GM12878 (cell line): Measurements from ENCODE around the gene PKMYT1. TPM values are rescaled to one million over a fixed set of nuclear protein-coding genes. Genes with fewer than 3 reads are reported as not detected.

Source experiments
- ATAC-seq: fragments of 200-7000 bp; cut with Tn5 transposase; 3 replicates; pipeline ENCODE4 v1.9.1; 2020; ENCODE audit warnings: mild to moderate bottlenecking, moderate library complexity
- BruUV-seq: library from RNA; stranded (reverse); fragments of 400-500 nt; replicated peaks from 2 replicates; lab custom pipeline; 2021; lab: Mats Ljungman, UMichigan
- CTCF ChIA-PET: fragments of 300-600 bp; sonication (Branson Sonifier 250); formaldehyde crosslinking; extraction: SDS; loops from one replicate; lab custom pipeline; 2021; ENCODE audit warnings: inconsistent platforms; lab: Yijun Ruan, JAX
- POLR2A ChIA-PET: fragments of 350-600 bp; formaldehyde crosslinking; extraction: SDS; loops from one replicate; lab custom pipeline; 2021; ENCODE audit warnings: inconsistent platforms; lab: Charles Lee
- RAD21 ChIA-PET: fragments of 300-600 bp; sonication (Branson Sonifier 250); formaldehyde crosslinking; loops from one replicate; lab custom pipeline; 2023; ENCODE audit warnings: antibody characterized with exemption; ENCODE audit not compliant: unreplicated experiment; lab: Charles Lee
- SMC1A ChIA-PET: fragments of 300-600 bp; sonication (Branson Sonifier 250); formaldehyde crosslinking; loops from one replicate; lab custom pipeline; 2023; ENCODE audit not compliant: unreplicated experiment, uncharacterized antibody; lab: Charles Lee
- DNase-seq: peaks from one replicate; pipeline ENCODE4 v3.0.0-alpha.2; 2011; ENCODE audit warnings: low read depth, low spot score
- FAIRE-seq: peaks from 3 replicates; lab custom pipeline; 2011; peaks lifted over from hg19 to GRCh38; lab: Jason Lieb, UNC
- H2AFZ ChIP-seq: 2 replicates; pipeline ENCODE4 v1.6.0; 2011; ENCODE audit warnings: low read depth, low read length, control low read depth; ENCODE audit not compliant: control insufficient read depth
- H3K27ac ChIP-seq: 2 replicates; pipeline ENCODE4 v1.5.1; 2011; ENCODE audit warnings: control low read depth; ENCODE audit not compliant: control insufficient read depth, insufficient read depth
- H3K27me3 ChIP-seq, 2 experiments: replicated peaks in 1 of 2; 2 replicates each; pipeline versions ENCODE4 v1.6.0 to v1.6.1; 2011; ENCODE audit warnings: low read length in 1 of 2; ENCODE audit not compliant: control insufficient read depth in 2 of 2, insufficient read depth in 2 of 2
- H3K36me3 ChIP-seq, 2 experiments: 2 replicates each; pipeline ENCODE4 v1.5.1; 2011; ENCODE audit warnings: low read length in 1 of 2; ENCODE audit not compliant: control insufficient read depth in 2 of 2, insufficient read depth in 2 of 2
- H3K4me1 ChIP-seq: 2 replicates; pipeline ENCODE4 v1.6.1; 2011; ENCODE audit warnings: mild to moderate bottlenecking, low read length, moderate library complexity, mixed read lengths; ENCODE audit not compliant: control insufficient read depth, insufficient read depth
- H3K4me2 ChIP-seq: 2 replicates; pipeline ENCODE4 v1.6.0; 2011; ENCODE audit warnings: control low read depth; ENCODE audit not compliant: control insufficient read depth, insufficient read depth
- H3K4me3 ChIP-seq: fragments of 200-600 bp; sonication (generic); 2 replicates; pipeline ENCODE4 v1.5.1; 2016
- H3K79me2 ChIP-seq: 2 replicates; pipeline ENCODE4 v1.6.0; 2011; ENCODE audit warnings: low read length; ENCODE audit not compliant: control insufficient read depth, insufficient read depth
- H3K9ac ChIP-seq: 2 replicates; pipeline ENCODE4 v1.8.0; 2011; ENCODE audit warnings: low read length, control low read depth, mixed read lengths; ENCODE audit not compliant: control insufficient read depth, insufficient read depth
- H3K9me3 ChIP-seq: replicated peaks from 3 replicates; pipeline ENCODE4 v1.5.1; 2011; ENCODE audit warnings: mild to moderate bottlenecking, low read length; ENCODE audit not compliant: control insufficient read depth, insufficient read depth
- H4K20me1 ChIP-seq: 2 replicates; pipeline ENCODE4 v1.6.0; 2011; ENCODE audit not compliant: control insufficient read depth, insufficient read depth
- BCL11A ChIP-seq: IDR thresholded peaks from 2 replicates; pipeline ENCODE4 v1.6.1; 2011; ENCODE audit warnings: low read depth, low read length
- CBX3 ChIP-seq: fragments of 200-600 bp; sonication (generic); IDR thresholded peaks from 2 replicates; pipeline ENCODE4 v1.6.1; 2016; ENCODE audit warnings: low read depth, borderline replicate concordance
- GABPA ChIP-seq: IDR thresholded peaks from 2 replicates; pipeline ENCODE4 v1.6.1; 2014; ENCODE audit warnings: antibody characterized with exemption, low read depth, mild to moderate bottlenecking, inconsistent platforms
- HDAC2 ChIP-seq: fragments of 200-600 bp; sonication (generic); IDR thresholded peaks from 2 replicates; pipeline ENCODE4 v1.6.1; 2017
- IKZF2 ChIP-seq, 2 experiments: fragments of 450-650 bp; IDR thresholded peaks; 2 replicates each; pipeline ENCODE4 v1.6.1; 2017; ENCODE audit warnings: mild to moderate bottlenecking in 2 of 2, moderate library complexity in 2 of 2
- KDM1A ChIP-seq: fragments of 200-600 bp; sonication (generic); IDR thresholded peaks from 2 replicates; pipeline ENCODE4 v1.6.1; 2016; ENCODE audit warnings: borderline replicate concordance
- NR2F1 ChIP-seq: fragments of 450-650 bp; conservative IDR thresholded peaks from 2 replicates; pipeline ENCODE4 v1.6.1; 2017; ENCODE audit warnings: mild to moderate bottlenecking
- POLR2AphosphoS5 ChIP-seq: IDR thresholded peaks from 2 replicates; pipeline ENCODE4 v1.6.1; 2011; ENCODE audit warnings: mild to moderate bottlenecking, low read length, inconsistent platforms
- RFX5 ChIP-seq: IDR thresholded peaks from 2 replicates; pipeline ENCODE4 v1.6.1; 2011; ENCODE audit warnings: low read depth, low read length, improper control_type of control experiment
- SIN3A ChIP-seq: IDR thresholded peaks from 2 replicates; pipeline ENCODE4 v1.6.1; 2012; ENCODE audit warnings: low read depth, low read length, improper control_type of control experiment
- TCF12 ChIP-seq: IDR thresholded peaks from 2 replicates; pipeline ENCODE4 v1.6.1; 2011; ENCODE audit warnings: low read depth, mild to moderate bottlenecking, low read length
- YBX1 ChIP-seq: fragments of 450-650 bp; IDR thresholded peaks from 2 replicates; pipeline ENCODE4 v1.6.1; 2016; ENCODE audit warnings: antibody characterized with exemption
- ZNF384 ChIP-seq: IDR thresholded peaks from 2 replicates; pipeline ENCODE4 v1.6.1; 2012; ENCODE audit warnings: low read depth, mild to moderate bottlenecking, low read length, improper control_type of control experiment, borderline replicate concordance
- ZZZ3 ChIP-seq: IDR thresholded peaks from 2 replicates; pipeline ENCODE4 v1.6.1; 2011; ENCODE audit warnings: low read depth; ENCODE audit not compliant: control insufficient read depth, insufficient read length
- WGBS: methylation state at CpG from one replicate; pipeline ENCODE4 v1.1.6; 2016; ENCODE audit warnings: low lambda C conversion rate; ENCODE audit not compliant: insufficient replicate concordance, insufficient coverage; ENCODE audit errors: missing lambda C conversion rate; 5-methylcytosine and 5-hydroxymethylcytosine counted together
- in situ Hi-C: fragments of 300-500 bp; cut with MboI; formaldehyde crosslinking; loops from 9 replicates; pipeline ENCODE4 v1.14.3; 2018; ENCODE audit warnings: mixed read lengths
- intact Hi-C: fragments of 100-400 bp; cut with micrococcal nuclease; formaldehyde crosslinking; loops from one replicate; pipeline ENCODE4 v1.14.2; 2022; ENCODE audit not compliant: unreplicated experiment
- polyA plus RNA-seq, 11 experiments: library from polyadenylated mRNA; depleted of rRNA in 4 of 11; unstranded in 6 of 11; stranded (reverse) in 5 of 11; fragments of >200 nt; fragmentation: Nextera tagmentation in 4 of 11; fragmentation: Illumina TruSeq in 1 of 11; extraction: Ambion mirVana in 4 of 11; extraction: Trizol in 1 of 11; gene quantifications; 1 replicate in 1 of 11; 2 replicates in 10 of 11; pipeline versions ENCODE4 v1.2.1 to v1.2.3, GENCODE V29; 2011 to 2016; ENCODE audit warnings: inconsistent platforms in 2 of 11, missing spikeins in 2 of 11, low read depth in 1 of 11
- total RNA-seq, 4 experiments: library from RNA; depleted of rRNA in 3 of 4; stranded (reverse); fragments of >200 nt in 3 of 4; fragmentation: Illumina TruSeq in 1 of 4; extraction: Trizol in 1 of 4; gene quantifications; 2 replicates each; pipeline versions ENCODE4 v1.2.1 to v1.2.3, GENCODE V29; 2013 to 2021
- TF ChIP-seq, protein P1 (sequence below): IDR thresholded peaks from 2 replicates; pipeline ENCODE4 v1.6.1; 2011; ENCODE audit warnings: low read depth, low read length, improper control_type of control experiment, borderline replicate concordance
- TF ChIP-seq, protein P2 (sequence below): fragments of 450-650 bp; IDR thresholded peaks from 2 replicates; pipeline ENCODE4 v1.6.1; 2017; ENCODE audit warnings: mild to moderate bottlenecking, low read depth, inconsistent platforms; ENCODE audit not compliant: poor library complexity, severe bottlenecking
- TF ChIP-seq, protein P3 (sequence below): IDR thresholded peaks from 2 replicates; pipeline ENCODE4 v1.6.1; 2012; ENCODE audit warnings: low read depth, low read length, improper control_type of control experiment

Gene PKMYT1
- total and polyA plus RNA-seq, 10 of the 15 experiments (the other 5 are each of a cell fraction or from before 2014, with no cell fraction given) = 4.6 to 101 (median 29.9) TPM

DNA sequence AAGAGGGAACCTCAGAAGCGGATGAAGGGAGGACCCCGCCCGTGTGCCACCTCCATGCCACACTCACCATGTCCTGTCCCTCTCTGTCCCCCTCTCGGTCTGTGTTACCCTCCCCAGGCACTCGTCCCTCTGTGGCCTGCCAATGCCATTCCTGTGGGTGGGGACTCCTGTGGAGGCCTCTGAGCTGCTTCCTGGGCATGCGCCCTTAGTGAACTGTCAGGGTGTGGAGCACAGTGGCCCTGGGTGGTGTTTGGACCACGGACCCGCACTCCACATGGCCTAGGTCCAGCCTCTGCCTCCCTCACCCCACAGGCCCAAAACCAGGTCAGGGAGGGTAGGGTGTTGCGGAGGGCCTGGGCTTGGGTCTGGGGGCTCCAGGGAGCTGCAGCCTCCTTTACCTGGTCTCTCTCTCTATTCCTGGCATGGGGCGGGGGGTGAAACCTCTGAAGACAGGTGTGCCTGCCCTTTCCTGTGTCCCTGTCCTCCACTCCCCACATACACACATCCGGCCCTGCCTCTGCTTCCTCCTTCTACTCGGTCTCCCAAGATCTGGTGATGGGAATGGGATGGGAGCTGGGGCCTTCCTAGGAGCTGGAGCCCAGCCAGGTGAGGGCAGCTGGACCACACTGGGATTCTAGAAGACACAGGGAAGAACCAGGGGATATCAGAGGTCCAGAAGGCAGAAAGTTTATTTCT is 11.5 kb upstream of the PKMYT1 start:
- Histone ChIP-seq H3K9ac (no peak overlapping the region), H3K4me3 (no peak overlapping the region), H3K9me3 (no peaks in the 10 kb centered on the region), H3K36me3 (no peaks in the 10 kb centered on the region), H3K79me2 (no peaks in the 10 kb centered on the region), H3K4me2 (no peak overlapping the region), H4K20me1 (no peaks in the 10 kb centered on the region), H3K4me1 (no peaks in the 10 kb centered on the region), H3K27me3 (peaks cover 2 to 6% of the 10 kb centered on the region in 2 experiments; a peak in 2 of 4 replicates), H3K27ac (no peak overlapping the region), H2AFZ (no peak overlapping the region)
- DNase-seq (no peak), FAIRE-seq (no peak), ATAC-seq (no peak)
- SMC1A ChIA-PET = no interaction called here
- POLR2A ChIA-PET = no interaction called here
- TF ChIP-seq, protein P1, sequence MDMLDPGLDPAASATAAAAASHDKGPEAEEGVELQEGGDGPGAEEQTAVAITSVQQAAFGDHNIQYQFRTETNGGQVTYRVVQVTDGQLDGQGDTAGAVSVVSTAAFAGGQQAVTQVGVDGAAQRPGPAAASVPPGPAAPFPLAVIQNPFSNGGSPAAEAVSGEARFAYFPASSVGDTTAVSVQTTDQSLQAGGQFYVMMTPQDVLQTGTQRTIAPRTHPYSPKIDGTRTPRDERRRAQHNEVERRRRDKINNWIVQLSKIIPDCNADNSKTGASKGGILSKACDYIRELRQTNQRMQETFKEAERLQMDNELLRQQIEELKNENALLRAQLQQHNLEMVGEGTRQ = no peak
- no peak for TF ChIP-seq ZZZ3
- BruUV-seq = no TSS peak
- WGBS = 43% methylated on average over 12 of the region's 12 CpGs
- intact Hi-C loops = no loop called here
- RAD21 ChIA-PET = no interaction called here
- in situ Hi-C loops = no loop called here
- CTCF ChIA-PET = no interaction called here

DNA sequence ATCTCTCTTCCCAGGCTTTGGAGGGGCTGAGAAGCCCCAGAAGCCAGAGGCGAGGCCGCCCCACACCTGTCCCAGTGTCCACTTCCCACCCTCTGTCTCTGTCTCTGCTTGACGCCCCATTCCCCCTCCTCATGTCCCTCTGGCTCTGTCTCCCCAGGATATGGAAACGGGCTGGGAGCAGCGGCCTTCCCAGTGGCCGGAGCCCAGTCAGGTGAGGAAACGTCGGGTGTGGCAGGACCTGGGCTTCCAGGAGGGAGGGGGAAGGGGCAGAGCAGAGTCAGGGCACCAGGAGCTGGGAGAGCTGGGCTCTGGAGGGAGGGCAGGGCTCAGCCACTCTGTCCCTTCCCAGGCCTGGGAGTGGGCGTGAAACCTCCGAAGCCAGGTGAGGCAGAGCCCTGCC is 10.6 kb upstream of the PKMYT1 start:
- no peak overlapping the region for H3K4me2 ChIP-seq
- SMC1A ChIA-PET = interaction anchor here (0.7 kb wide), 1 partner anchor 13 kb away, joined by 3 read pairs; no protein-coding TSS in a partner anchor
- 9% methylated on average over 10 of the region's 10 CpGs for WGBS
- TF ChIP-seq KDM1A (no peak), POLR2AphosphoS5 (no peak), RFX5 (no peak), GABPA (no peak), SIN3A (no peak), TCF12 (no peak), IKZF2 (IDR thresholded peaks at IDR 0.05) (no peak), HDAC2 (no peak), YBX1 (no peak), CBX3 (no peak), BCL11A (no peak), ZNF384 (no peak), NR2F1 (no peak)
- TF ChIP-seq, protein P2, sequence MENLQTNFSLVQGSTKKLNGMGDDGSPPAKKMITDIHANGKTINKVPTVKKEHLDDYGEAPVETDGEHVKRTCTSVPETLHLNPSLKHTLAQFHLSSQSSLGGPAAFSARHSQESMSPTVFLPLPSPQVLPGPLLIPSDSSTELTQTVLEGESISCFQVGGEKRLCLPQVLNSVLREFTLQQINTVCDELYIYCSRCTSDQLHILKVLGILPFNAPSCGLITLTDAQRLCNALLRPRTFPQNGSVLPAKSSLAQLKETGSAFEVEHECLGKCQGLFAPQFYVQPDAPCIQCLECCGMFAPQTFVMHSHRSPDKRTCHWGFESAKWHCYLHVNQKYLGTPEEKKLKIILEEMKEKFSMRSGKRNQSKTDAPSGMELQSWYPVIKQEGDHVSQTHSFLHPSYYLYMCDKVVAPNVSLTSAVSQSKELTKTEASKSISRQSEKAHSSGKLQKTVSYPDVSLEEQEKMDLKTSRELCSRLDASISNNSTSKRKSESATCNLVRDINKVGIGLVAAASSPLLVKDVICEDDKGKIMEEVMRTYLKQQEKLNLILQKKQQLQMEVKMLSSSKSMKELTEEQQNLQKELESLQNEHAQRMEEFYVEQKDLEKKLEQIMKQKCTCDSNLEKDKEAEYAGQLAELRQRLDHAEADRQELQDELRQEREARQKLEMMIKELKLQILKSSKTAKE = no peak
- TF ChIP-seq, protein P3, sequence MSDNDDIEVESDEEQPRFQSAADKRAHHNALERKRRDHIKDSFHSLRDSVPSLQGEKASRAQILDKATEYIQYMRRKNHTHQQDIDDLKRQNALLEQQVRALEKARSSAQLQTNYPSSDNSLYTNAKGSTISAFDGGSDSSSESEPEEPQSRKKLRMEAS = no peak

More for the DNA sequence above, 10.6 kb upstream of the PKMYT1 start:
- Histone ChIP-seq H2AFZ (no peak overlapping the region), H3K4me3 (no peak overlapping the region), H3K4me1 (no peaks in the 10 kb centered on the region), H3K27ac (no peak overlapping the region), H3K9me3 (no peaks in the 10 kb centered on the region), H3K79me2 (no peaks in the 10 kb centered on the region), H3K27me3 (peaks cover 2 to 4% of the 10 kb centered on the region in 2 experiments; a peak in 2 of 4 replicates), H4K20me1 (no peaks in the 10 kb centered on the region), H3K9ac (no peak overlapping the region), H3K36me3 (no peaks in the 10 kb centered on the region)
- ChIA-PET CTCF (no interaction called here), RAD21 (no interaction called here), POLR2A (no interaction called here)
- in situ Hi-C loops (no loop called here), intact Hi-C loops (no loop called here)
- ATAC-seq = no peak
- FAIRE-seq = no peak
- no TSS peak for BruUV-seq
- DNase-seq = no peak
